Measurements from ENCODE around the gene RNF183. TPM values are rescaled to one million over a fixed set of nuclear protein-coding genes. Genes with fewer than 3 reads are reported as not detected.

The RNF183 gene
- total RNA-seq, 1 donor from 2014 or later, result not detected

DNA sequence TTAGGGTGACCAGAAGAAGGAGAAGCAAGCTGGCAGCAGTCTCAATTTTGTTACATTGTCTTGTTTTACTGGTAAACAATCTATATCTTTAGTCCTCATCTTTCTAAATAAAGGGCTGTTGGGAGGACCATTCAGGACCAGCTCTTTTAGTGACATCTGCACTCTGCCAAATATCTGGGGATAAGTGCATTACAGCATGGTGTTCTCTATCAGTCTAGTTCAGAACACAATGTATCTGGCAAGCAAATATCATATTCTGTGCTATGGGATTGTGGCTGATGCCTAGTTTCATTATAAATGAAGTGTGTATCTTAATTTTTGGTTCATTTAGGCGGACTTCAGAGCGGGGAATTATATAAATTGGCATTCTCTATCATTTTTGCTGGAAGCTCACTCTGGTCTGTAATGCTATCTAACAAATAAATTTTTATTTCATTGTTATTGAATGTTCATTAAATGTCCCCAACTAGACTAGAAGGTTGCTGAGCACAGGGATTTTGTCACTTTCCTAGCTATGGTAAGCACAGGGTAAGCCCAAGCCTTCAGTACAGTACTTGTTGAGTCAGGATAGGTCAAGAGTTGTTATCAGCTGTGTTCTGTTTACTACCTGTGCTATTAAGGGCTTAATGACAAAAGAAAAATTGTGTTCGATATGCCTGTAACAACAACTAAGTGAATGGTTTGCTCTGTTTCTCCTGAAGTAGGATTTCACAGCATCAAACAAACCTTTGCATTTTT lies 25.0 kb upstream of the RNF183 start:
- no peaks in the 10 kb centered on the region for H3K27me3 ChIP-seq (ENCODE audit: low read depth)
- H3K4me1 ChIP-seq, result no peaks in the 10 kb centered on the region
- no peaks in the 10 kb centered on the region for H3K36me3 ChIP-seq
- H3K9me3 ChIP-seq, result no peaks in the 10 kb centered on the region
- TF ChIP-seq CTCF (IDR thresholded peaks at IDR 0.05), result no peak
- H3K4me3 ChIP-seq, result no peak overlapping the region
- DNase-seq, result no peak
- intact Hi-C loops (cut with DNase I), result no loop called here
- ATAC-seq, result no peak
- no peak overlapping the region for H3K27ac ChIP-seq

DNA sequence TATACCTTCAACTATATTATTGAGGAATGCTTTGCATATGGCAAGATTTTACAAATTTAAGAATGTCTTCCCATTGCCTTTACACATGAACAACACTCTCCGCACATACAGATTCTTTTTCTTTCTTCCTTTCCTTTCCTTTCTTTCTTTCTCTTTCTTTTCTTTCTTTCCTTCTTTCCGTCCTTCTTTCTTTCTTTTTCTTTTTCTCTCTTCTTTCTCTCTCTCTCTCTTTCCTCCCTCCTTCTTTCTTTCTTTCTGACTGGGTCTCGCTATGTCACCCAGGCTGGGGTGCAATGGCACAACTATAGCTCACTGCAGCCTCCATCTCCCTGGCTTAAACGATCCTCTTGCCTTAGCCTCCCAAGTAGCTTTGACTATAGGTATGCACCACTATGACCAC lies 23.1 kb upstream of the RNF183 start:
- Histone ChIP-seq H3K4me1 (no peaks in the 10 kb centered on the region), H3K4me3 (no peak overlapping the region), H3K36me3 (peaks cover 3% of the 10 kb centered on the region), H3K27ac (no peak overlapping the region), H3K9me3 (no peaks in the 10 kb centered on the region), H3K27me3 (ENCODE audit: low read depth) (no peaks in the 10 kb centered on the region)
- no peak for TF ChIP-seq CTCF (IDR thresholded peaks at IDR 0.05)
- ATAC-seq, result no peak
- DNase-seq, result no peak
- intact Hi-C loops (cut with DNase I), result no loop called here

GRCh38 chr9:113322671-113323070 lies 19.5 kb upstream of the RNF183 start:
- Histone ChIP-seq H3K27ac (no peak overlapping the region), H3K36me3 (peaks cover 34% of the 10 kb centered on the region), H3K27me3 (ENCODE audit: low read depth) (no peaks in the 10 kb centered on the region), H3K4me3 (no peak overlapping the region), H3K9me3 (no peaks in the 10 kb centered on the region), H3K4me1 (no peaks in the 10 kb centered on the region)
- ATAC-seq (no peak), DNase-seq (no peak)
- intact Hi-C loops (cut with DNase I), result no loop called here
- TF ChIP-seq CTCF (IDR thresholded peaks at IDR 0.05), result no peak

DNA sequence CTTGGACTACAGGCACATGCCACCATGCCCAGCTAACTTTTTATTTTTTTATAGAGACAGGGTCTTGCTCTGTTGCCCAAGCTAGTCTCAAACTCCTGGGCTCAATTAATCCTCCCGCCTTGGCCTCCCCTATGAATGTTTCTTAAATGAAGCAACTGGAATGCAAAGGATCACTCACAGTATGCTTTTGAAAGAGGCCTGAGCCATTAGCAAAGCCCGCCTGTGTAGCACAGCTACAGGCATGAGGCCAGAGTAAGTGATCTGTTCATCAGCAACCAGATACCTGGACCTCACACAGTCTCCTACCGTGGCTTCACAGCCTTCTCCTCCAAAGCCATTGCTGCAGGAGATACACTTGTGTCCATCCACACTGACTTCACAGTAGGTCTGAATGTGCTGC lies 16.9 kb upstream of the RNF183 start:
- DNase-seq (no peak), ATAC-seq (no peak)
- intact Hi-C loops (cut with DNase I), result no loop called here
- no peak overlapping the region for H3K27ac ChIP-seq
- no peaks in the 10 kb centered on the region for H3K9me3 ChIP-seq
- no peaks in the 10 kb centered on the region for H3K4me1 ChIP-seq
- peaks cover 35% of the 10 kb centered on the region for H3K36me3 ChIP-seq
- H3K4me3 ChIP-seq, result no peak overlapping the region
- H3K27me3 ChIP-seq (ENCODE audit: low read depth), result no peaks in the 10 kb centered on the region
- TF ChIP-seq CTCF (IDR thresholded peaks at IDR 0.05), result no peak

DNA sequence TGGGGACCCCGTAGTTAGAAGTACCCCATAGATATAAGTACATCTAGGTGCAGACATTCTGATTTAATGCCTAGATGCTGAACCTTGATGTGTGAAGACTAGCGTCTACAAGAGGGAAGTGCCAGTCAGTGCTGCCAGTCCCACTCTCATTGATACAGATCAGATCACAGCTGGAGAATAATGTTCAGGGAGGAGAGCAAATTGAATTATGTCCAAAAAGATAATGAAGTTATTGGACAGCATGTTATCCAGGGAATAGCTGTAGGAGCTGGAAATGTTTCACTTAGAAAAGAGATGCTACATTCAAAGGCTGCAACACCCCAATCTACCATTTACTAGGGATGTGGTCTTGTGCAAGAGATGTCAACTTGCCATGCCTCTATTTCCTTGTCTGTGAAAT lies 15.9 kb upstream of the RNF183 start:
- no peak overlapping the region for H3K27ac ChIP-seq
- TF ChIP-seq CTCF (IDR thresholded peaks at IDR 0.05), result no peak
- intact Hi-C loops (cut with DNase I), result no loop called here
- H3K4me3 ChIP-seq, result no peak overlapping the region
- no peaks in the 10 kb centered on the region for H3K4me1 ChIP-seq
- H3K27me3 ChIP-seq (ENCODE audit: low read depth), result no peaks in the 10 kb centered on the region
- ATAC-seq (no peak), DNase-seq (no peak)
- no peaks in the 10 kb centered on the region for H3K9me3 ChIP-seq
- H3K36me3 ChIP-seq, result peaks cover 35% of the 10 kb centered on the region

Measured in lower lobe of right lung (tissue), 2 donors.